Gastroesophageal sphincter (tissue), 4 donors: ENCODE results near the gene JSRP1. TPM values are rescaled to one million over a fixed set of nuclear protein-coding genes. Genes with fewer than 3 reads are reported as not detected.
A peak's percentile ranks its signal among the peaks of the same experiment; 100 is the strongest.

Experiments used
- ATAC-seq: fragments of 150-250 bp; one replicate; pipeline ENCODE4 v1.9.1; 2016; ENCODE audit warnings: mild to moderate bottlenecking, moderate library complexity
- H3K27ac ChIP-seq, 4 donors: fragments of 200-600 bp; sonication (generic) in 3 of 4; 1 replicate in 3 of 4; 2 replicates in 1 of 4; pipeline ENCODE4 v1.5.1; 2016 to 2019
- H3K27me3 ChIP-seq: fragments of 200-600 bp; sonication (generic); one replicate; pipeline ENCODE4 v1.5.1; 2019
- H3K36me3 ChIP-seq, 2 donors: fragments of 200-600 bp; sonication (generic); one replicate each; pipeline ENCODE4 v1.5.1; 2019; ENCODE audit warnings: control low read depth in 1 of 2
- H3K4me1 ChIP-seq, 3 donors: fragments of 200-600 bp; sonication (generic); 1 replicate in 2 of 3; 2 replicates in 1 of 3; pipeline ENCODE4 v1.5.1; 2016 to 2019; ENCODE audit warnings: control low read depth in 2 of 3
- H3K4me3 ChIP-seq, 2 donors: fragments of 200-600 bp; sonication (generic); one replicate each; pipeline ENCODE4 v1.5.1; 2019; ENCODE audit warnings: mild to moderate bottlenecking in 1 of 2, moderate library complexity in 1 of 2
- H3K9me3 ChIP-seq, 3 donors: fragments of 200-600 bp; sonication (generic); one replicate each; pipeline ENCODE4 v1.5.1; 2017 to 2019; ENCODE audit warnings: control low read depth in 2 of 3
- EP300 ChIP-seq: sonication (generic); formaldehyde crosslinking; IDR thresholded peaks from one replicate; pipeline ENCODE4 v1.6.1; 2017; ENCODE audit warnings: antibody characterized with exemption, mild to moderate bottlenecking
- POLR2A ChIP-seq, 2 donors: fragments of 450-650 bp; IDR thresholded peaks; one replicate each; pipeline ENCODE4 v1.6.1; 2017; ENCODE audit warnings: antibody characterized with exemption in 2 of 2, mild to moderate bottlenecking in 2 of 2, moderate library complexity in 1 of 2
- POLR2AphosphoS5 ChIP-seq: sonication (generic); formaldehyde crosslinking; IDR thresholded peaks from one replicate; pipeline ENCODE4 v1.6.1; 2017; ENCODE audit warnings: antibody characterized with exemption
- WGBS, 2 donors: methylation state at CpG; one replicate each; pipeline ENCODE4 v1.1.5; 2018; ENCODE audit warnings: low coverage in 1 of 2; 5-methylcytosine and 5-hydroxymethylcytosine counted together
- total RNA-seq, 4 donors: library from RNA; depleted of rRNA; stranded (reverse); fragments of >200 nt; gene quantifications; one replicate each; pipeline ENCODE4 v1.1.0, GENCODE V29; 2016
- TF ChIP-seq, protein P1 (sequence below), 4 experiments: fragments of 200-600 bp in 2 of 4; fragments of 450-650 bp in 2 of 4; sonication (generic) in 1 of 4; IDR thresholded peaks; one replicate each; pipeline ENCODE4 v1.5.1; 2017 to 2019; ENCODE audit warnings: antibody characterized with exemption in 4 of 4, mild to moderate bottlenecking in 2 of 4, moderate library complexity in 2 of 4

The JSRP1 gene
- total RNA-seq, 4 donors from 2014 or later, result 0.37 TPM; not detected in 3

DNA sequence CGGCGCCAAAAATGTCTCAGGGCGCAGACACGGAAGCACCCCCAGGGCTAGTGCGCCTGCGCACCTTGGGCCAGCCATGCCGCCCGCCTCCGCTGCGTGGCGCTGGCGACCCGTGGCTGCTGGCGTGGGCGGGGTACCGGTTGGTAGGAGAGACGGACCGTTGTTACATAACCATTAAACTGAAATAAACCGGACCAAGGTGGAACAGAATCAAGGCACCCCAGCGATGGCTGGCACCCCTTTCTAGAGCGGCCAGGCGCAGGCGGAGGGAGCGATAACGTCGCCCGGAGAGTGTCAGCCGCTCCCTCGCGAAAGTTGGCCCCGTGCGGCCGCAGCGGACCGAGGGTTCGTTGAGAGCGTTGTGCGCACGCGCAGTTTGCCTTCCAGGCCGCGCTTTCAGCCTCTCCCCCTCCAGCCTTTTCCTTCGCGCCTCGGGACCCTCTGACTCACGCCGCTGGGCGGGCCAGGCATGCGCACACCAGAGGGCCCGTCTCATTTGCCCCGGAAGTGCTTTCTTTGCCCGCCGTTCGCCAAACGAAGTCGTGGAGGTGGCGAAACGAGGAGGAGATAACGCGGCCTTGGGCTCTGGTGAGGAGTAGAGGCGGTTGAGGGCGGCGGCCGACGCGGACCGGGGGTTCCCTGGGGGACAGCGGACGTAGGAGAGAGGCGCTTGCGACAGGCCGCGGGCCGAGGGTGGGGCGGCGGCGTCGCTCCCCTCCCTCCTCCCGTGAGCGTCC lies 19.7 kb downstream of the JSRP1 start, which contains the start of the genes PLEKHJ1 and SF3A2:
Gene PLEKHJ1 (minus strand): TSS at position 16 of the 737 bp plus-strand sequence. CDS start 81 bp downstream, outside the sequence.
Gene SF3A2 (plus strand): TSS at position 511 of the 737 bp plus-strand sequence. CDS start 6,595 bp downstream, outside the sequence.
- Histone ChIP-seq H3K36me3 (peaks cover 0 to 29% of the 10 kb centered on the region in 2 donors), H3K27me3 (no peaks in the 10 kb centered on the region), H3K4me3 (peak within 1 kb of the TSS; percentile 70 to 99), H3K27ac (peak within 1 kb of the TSS; percentile 94 to 99 (median 96)), H3K4me1 (peaks cover 0 to 78% (median 45%) of the 10 kb centered on the region in 3 donors), H3K9me3 (no peaks in the 10 kb centered on the region)
- WGBS, 2 donors, result 0 to 1% methylated on average over 1 to 16 of the region's 80 CpGs
- peak; percentile 96 for ATAC-seq
- TF ChIP-seq POLR2A (IDR thresholded peaks at IDR 0.05) (peak; percentile 62 to 77), EP300 (no peak), POLR2AphosphoS5 (peak; percentile 92)
- TF ChIP-seq, protein P1, sequence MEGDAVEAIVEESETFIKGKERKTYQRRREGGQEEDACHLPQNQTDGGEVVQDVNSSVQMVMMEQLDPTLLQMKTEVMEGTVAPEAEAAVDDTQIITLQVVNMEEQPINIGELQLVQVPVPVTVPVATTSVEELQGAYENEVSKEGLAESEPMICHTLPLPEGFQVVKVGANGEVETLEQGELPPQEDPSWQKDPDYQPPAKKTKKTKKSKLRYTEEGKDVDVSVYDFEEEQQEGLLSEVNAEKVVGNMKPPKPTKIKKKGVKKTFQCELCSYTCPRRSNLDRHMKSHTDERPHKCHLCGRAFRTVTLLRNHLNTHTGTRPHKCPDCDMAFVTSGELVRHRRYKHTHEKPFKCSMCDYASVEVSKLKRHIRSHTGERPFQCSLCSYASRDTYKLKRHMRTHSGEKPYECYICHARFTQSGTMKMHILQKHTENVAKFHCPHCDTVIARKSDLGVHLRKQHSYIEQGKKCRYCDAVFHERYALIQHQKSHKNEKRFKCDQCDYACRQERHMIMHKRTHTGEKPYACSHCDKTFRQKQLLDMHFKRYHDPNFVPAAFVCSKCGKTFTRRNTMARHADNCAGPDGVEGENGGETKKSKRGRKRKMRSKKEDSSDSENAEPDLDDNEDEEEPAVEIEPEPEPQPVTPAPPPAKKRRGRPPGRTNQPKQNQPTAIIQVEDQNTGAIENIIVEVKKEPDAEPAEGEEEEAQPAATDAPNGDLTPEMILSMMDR (IDR thresholded peaks at IDR 0.05), result peak in 3 of 4 experiments; percentile 99 to 100 (median 99)

DNA sequence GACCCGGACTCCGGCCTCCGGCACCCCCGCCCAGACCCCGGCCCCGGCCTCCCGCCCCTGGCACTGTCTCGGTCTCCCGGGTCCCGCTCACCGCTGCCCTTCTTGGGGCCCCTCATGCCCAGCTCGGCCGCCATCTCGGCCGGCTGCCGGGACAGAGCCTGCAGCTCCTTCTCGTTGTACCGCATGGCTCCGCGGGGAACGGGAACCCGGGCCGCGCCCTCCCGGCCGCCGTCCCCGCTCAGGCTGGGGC lies 20.2 kb downstream of the JSRP1 start:
- no CpG with 5 or more reads among the region's 28 CpGs for WGBS, 2 donors
- Histone ChIP-seq H3K36me3 (peaks cover 0 to 34% of the 10 kb centered on the region in 2 donors), H3K27ac (peak overlapping the region; percentile 94 to 99 (median 96)), H3K4me1 (peaks cover 0 to 78% (median 42%) of the 10 kb centered on the region in 3 donors), H3K4me3 (peak overlapping the region; percentile 70 to 99), H3K9me3 (no peaks in the 10 kb centered on the region), H3K27me3 (no peaks in the 10 kb centered on the region)
- TF ChIP-seq POLR2A (IDR thresholded peaks at IDR 0.05) (peak; percentile 28 to 33), EP300 (no peak), POLR2AphosphoS5 (peak; percentile 72)
- TF ChIP-seq, protein P1 (IDR thresholded peaks at IDR 0.05), result no peak
- no peak for ATAC-seq

DNA sequence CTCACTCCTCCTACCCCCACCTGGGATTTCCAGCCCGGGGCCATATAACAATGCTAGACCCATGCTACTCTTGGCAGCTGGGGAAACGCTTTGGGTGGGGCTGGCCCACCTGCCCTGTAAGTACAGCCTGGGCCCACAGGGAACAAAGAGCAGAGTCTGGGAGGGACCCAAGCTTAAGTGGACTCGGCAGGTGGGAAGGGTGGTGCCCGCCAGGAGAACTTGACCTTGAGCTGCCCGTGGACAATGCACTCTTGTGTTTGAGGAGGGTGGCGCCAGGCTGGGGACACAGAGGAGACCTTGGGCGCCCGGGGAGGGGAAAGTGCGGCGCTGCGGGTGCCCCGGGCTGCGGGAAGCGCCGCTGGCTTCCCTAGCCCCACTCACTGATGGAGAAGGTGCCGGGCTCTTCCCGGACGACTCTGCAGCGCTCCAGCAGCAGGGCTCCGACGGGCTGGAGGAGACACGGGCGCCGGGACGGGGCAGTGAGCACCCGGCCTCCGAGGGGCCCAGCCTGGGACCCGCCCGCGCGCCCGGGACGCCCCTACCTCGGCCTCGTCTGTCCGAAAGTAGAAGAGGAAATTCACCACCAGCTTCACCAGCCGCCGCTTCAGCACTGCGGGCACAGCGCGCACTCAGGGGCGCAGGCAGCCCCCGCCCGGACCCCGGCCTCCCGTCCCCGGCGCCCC lies 20.7 kb downstream of the JSRP1 start:
- Histone ChIP-seq H3K36me3 (peaks cover 0 to 39% of the 10 kb centered on the region in 2 donors), H3K4me3 (peak overlapping the region; percentile 70 to 99), H3K27me3 (no peaks in the 10 kb centered on the region), H3K9me3 (no peaks in the 10 kb centered on the region), H3K4me1 (peaks cover 0 to 76% (median 37%) of the 10 kb centered on the region in 3 donors), H3K27ac (peak overlapping the region; percentile 94 to 99 (median 96))
- TF ChIP-seq POLR2A (IDR thresholded peaks at IDR 0.05), result no peak
- no peak for TF ChIP-seq POLR2AphosphoS5
- no peak for TF ChIP-seq EP300
- TF ChIP-seq, protein P1 (IDR thresholded peaks at IDR 0.05), result no peak
- no peak for ATAC-seq
- 5% methylated on average over 4 of the region's 48 CpGs; no CpG with 5 or more reads in 1 of the 2 donors for WGBS, 2 donors

DNA sequence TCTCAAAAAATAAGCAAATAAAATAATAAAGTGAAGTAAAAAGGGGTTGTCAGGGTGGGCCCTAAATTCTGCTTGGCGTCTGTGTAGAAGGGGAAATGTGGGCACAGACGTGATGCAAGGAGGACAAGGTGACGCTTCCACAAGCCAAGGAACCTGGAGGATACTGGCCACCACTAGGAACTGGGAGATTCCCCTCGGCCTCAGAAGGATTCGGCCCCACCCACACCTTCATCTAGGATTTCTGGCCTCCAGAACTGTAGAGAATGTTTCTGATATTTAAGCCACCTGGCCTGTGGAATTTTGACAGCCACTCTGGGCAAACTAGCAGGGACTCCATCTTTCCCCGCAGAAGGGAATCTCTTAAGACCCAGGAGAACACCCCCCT lies 21.2 kb downstream of the JSRP1 start:
- Histone ChIP-seq H3K9me3 (no peaks in the 10 kb centered on the region), H3K4me1 (peaks cover 0 to 71% (median 32%) of the 10 kb centered on the region in 3 donors), H3K27ac (peak overlapping the region in 3 of 4 donors; percentile 94 to 99 (median 98)), H3K27me3 (no peaks in the 10 kb centered on the region), H3K36me3 (peaks cover 0 to 44% of the 10 kb centered on the region in 2 donors), H3K4me3 (peak overlapping the region; percentile 70 to 99)
- TF ChIP-seq EP300 (no peak), POLR2A (IDR thresholded peaks at IDR 0.05) (no peak), POLR2AphosphoS5 (no peak)
- TF ChIP-seq, protein P1 (IDR thresholded peaks at IDR 0.05), result no peak
- no peak for ATAC-seq
- 29% methylated on average over 6 of the region's 6 CpGs; no CpG with 5 or more reads in 1 of the 2 donors for WGBS, 2 donors
